GM19438 (cell line): ENCODE measurements around the gene SCO2.
A peak's percentile ranks its signal among the peaks of the same experiment; 100 is the strongest.

Experiments
- ATAC-seq: cut with Tn5 transposase; IDR thresholded peaks from one replicate; pipeline ENCODE4 v1.9.1; 2021; ENCODE audit warnings: low read depth; ENCODE audit not compliant: unreplicated experiment

Gene SCO2, protein sequence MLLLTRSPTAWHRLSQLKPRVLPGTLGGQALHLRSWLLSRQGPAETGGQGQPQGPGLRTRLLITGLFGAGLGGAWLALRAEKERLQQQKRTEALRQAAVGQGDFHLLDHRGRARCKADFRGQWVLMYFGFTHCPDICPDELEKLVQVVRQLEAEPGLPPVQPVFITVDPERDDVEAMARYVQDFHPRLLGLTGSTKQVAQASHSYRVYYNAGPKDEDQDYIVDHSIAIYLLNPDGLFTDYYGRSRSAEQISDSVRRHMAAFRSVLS

DNA sequence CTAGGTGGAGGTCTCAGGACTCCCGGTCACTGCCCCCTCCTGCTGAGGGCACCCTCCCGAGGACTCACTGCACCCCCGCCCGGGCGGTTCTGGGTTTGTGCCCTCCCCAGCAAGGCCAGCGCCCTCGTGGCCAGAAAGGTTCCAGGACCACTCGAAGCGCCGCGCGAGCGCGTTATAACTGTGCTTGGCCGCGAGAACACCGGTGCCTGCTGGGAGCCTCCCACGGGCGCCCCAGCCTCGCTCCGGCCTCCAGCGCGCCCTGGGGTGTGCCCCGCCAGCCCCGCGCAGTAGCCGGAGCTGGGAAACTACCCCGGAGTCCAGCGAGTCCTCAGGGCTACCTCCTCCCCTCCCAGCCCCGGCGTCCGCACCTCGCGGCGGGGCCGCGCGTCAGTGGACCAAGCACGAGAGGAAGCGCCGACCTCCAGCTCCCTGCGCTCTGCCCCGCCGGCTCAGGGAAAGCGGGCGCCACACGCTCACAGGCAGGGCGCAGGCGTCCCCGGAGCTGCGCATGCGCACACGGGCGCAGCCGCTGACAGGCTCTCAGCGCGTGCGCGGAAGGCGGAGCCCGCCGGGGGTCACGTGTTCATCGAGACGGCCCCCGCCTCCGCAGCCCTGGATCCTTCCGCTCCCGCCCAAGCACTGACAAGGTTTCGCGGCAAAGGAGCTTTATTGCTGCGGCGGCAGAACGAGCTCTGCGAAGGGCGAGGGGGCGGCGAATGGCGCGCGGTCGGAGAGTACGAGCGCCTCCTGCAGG is at the start of gene SCO2:
Gene SCO2, minus strand, starts transcription at position 495 of the 754 bp plus-strand sequence. CDS start 1,187 bp downstream, outside the sequence.
- peak; percentile 33 for ATAC-seq

DNA sequence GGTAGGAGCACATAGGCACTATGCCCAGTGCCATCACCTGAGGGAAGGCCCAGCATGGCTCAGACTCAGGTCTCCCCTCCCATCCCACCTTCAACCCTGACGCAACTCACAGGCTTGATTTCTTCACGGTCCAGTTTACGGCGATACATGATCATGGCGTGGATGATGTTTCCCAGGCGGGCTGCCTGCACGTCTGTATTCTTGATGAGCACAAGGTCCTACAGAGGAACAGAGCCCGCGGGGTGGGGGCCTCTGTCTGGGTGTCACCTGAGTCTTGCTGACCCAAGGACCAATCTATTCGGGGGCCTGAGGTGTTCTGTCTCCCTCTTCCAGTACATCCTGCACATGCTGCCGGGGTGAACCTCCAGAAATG is 49.0 kb upstream of the SCO2 start:
- no peak for ATAC-seq

DNA sequence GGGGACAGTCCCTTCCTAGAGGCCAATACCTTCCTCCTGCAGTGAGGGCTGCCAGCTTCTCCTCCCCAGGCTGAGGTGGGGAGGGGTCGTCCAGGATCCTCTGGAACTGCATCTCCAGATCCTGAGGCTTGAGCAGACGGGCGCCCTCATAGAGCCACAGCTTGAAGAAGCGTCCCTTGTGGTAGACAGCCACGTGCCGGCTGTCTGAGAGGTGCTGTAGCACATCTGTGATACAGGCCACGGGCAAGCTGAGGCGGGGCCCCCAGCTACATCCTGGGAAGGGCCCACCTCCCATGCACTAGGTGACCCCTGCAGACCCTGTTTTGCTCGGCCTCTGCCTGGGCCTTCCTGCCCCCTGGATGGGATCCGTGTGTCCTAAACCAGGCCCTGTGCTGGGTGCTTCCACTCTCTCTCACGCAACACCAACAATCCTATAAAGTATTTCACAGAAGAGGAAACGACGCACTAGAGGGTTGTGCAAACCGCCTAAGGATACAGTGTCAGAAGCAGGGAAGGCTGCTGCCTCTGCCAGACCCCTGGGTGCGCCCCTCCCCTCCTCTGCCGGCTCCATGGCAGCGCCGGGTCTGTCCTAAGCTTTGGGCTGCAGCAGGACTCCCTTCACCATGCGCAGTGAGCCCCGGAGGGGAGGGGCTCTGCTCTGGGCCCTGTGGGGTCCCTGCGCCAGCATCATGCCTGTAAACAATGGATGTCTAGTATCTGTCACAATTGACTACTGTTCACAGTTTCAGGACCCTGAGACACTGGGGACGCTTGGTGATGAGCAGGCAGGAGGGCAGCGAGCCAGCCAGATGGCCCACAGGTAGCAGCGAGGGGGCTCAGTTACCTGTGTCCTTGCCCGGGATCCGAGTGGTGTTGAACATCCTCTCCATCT is 48.3 kb upstream of the SCO2 start:
- no peak for ATAC-seq

DNA sequence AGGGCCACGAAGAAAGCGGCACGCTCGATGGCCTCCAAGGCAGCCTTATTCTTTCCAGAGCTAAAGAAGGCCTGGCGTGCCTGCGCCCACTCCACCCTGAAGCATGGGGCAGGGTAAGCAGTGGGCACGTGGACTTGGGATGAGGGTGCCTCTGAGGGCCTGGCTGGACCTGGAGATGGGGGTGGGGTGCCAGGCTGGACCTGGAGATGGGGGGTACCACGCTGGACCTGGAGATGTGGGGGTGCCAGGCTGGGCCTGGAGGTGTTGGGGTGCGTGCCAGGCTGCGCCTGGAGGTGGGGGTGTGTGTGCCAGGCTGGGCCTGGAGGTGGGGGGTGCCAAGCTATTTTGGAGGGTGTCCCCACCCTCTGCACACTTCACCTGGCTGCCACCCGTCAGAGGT is 47.6 kb upstream of the SCO2 start:
- no peak for ATAC-seq

DNA sequence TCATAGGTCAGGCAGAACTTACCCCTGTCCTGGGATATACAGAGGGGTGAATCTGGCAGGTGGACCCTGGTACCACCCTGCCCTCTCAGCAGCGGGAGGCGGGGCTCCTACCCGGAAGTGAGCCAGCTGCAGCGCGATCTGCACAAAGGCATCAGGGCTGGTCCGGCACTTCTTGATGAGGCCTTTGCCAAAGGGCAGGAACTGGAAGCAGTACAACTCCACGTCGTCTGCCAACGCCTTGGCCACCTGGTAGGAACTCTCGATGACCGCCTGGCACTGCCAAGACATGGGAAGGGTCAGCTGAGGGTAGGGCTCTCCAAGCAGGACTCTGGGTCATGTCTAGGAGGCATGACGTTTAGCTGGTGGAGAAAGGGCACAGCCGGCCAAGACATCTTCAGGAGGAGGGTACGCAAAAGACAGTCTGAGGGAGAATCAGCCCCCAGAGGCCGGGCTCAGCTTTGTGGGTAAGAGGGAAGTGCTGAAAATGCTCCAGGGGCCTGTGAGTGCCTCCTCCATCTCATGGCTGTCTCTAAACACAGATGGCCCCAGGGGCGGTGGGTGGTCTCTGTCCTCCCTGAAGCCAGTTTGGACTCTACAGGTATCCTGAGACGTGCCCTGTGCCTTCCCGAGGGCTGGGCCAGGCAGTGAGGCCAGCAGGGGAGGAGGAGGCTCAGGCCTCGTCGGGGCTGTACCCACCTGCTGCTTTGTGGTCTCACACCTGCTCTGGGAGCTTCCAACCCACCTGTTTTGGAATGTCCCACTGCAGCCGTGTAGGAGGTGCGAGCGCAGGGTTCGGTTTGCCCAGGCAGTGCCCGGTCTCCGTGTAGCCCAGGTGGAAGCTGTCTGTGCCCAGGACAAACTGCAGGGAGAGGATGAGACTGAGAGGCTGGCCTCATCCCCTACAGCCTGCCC is 46.1 kb upstream of the SCO2 start:
- ATAC-seq = no peak

DNA sequence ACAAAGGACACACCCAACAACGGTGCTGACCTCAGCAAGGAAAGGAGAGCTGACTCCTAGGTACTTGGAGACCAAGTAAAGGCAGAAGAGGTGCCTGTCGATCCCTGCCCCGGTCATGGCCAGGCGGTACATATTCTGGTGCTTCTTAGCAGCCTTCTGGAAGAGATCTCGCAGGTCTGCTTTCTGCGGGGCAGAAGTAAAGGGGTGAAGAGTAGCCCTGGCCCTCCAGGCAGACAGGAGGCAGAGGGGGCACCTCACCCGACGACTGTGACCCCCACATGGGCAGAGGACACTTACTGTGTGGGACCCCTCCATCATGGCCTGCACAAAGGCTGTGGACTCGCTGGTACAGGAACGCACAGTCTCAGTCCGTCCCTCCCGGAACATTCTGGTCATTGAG is 45.5 kb upstream of the SCO2 start:
- no peak for ATAC-seq

DNA sequence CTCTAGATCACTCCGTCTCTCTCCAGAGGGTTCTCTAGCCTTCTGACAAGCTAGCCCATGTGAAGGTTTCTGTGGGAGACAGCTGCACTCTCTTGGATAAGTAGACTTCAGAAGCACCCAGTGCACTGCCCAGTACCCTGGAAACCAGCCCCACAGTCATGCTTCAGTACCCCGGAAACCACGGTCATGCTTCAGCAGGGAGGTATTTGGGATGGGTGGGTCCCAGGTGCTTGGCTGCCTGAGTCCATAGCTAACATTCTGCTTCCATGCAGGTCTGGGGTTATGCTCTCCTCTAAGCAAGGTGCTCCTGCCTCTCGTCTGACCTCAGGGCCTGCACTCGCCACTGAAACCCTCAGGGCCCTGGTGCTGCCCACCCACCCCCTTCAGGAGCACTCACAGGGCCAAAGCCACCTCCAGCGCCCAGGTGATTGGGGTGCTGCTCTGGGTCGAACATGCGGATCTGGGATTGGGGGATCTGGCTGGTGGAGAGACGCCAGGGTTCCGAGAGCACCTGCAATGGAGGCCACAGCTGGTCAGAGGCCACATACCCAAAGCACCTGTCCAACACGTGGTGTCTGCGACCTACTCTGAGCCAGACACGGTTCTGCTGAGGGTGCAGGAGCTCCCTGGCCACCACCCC is 44.6 kb upstream of the SCO2 start:
- no peak for ATAC-seq

DNA sequence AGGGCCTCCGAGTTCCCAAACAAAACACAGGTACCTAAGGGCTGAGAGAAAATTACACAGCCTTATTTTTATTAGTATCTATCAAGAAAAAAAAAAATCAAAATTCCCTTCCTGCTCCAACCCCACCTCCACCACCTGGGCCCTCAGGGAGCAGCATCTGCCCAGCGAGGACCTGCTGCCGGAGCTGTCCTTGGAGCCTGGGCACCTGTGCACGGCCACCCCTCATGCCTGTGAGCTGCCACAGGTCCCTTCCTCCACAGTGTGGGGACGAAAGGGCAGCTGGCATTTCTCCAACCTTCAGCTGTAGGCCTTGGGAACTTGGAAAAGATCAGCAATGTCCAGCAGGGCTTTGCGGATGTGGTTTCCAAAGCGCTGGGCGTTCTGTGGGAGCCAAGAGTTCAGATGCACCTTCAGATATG is 43.7 kb upstream of the SCO2 start:
- ATAC-seq = no peak

DNA sequence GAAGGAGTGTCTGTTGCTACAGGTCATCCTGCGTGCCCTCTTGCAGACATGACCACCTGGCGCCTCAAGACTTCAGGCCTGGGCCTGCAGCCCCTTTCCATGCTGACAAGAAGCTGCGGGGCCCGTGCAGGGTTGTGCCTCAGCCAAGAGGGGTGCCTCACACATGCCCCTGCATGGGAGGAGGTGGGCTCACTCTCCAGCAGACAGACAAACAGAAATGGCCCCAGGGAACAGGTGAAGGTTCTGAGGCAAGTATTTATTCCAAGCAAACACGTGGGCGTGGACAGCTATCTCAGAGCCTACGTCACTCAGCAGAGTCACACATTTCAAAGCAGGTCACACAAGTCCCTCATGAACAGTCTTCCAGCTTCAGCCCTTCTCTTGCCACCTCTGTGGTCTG is 43.2 kb upstream of the SCO2 start:
- ATAC-seq = no peak

DNA sequence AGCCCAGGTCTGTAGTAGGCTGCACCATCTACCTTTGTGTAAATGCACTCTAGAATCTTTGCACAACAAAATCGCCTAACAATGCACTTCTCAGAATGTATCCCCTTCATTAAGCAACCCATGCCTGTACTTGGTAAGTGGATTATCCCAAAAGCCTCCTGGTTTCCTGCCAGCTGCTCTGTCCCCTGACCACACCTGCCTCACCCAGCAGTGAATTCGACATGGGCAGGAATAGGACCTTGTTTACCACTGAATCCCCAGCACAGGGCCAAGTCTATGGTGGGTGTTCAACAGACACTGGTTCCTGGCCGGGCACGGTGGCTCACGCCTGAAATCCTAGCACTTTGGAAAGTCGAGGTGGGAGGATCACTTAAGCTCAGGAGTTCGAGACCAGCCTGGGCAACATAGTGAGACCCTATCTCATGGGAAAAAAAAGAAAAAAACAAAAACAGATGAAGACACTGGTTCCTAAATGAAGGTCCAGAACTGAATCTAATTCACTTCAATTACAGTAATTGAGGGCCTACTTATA is 42.4 kb upstream of the SCO2 start:
- no peak for ATAC-seq

DNA sequence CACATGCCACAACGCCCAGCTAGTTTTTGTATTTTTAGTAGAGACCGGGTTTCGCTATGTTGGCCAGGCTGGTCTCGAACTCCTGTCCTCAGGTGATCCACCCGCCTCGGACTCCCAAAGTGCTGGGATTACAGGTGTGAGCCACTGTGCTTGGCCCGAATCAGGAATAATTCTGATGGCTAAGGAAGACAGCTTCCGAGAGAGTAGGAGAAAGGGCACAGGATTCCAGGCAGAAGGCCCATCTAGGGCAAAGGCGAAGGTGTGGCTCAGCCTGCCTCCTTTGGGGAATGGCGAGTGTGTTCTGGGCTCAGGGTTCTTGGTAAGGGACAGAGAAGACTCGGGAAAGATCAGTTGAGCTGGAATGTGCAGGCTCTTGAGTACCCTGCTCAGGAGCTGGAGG is 38.9 kb upstream of the SCO2 start:
- ATAC-seq = no peak

DNA sequence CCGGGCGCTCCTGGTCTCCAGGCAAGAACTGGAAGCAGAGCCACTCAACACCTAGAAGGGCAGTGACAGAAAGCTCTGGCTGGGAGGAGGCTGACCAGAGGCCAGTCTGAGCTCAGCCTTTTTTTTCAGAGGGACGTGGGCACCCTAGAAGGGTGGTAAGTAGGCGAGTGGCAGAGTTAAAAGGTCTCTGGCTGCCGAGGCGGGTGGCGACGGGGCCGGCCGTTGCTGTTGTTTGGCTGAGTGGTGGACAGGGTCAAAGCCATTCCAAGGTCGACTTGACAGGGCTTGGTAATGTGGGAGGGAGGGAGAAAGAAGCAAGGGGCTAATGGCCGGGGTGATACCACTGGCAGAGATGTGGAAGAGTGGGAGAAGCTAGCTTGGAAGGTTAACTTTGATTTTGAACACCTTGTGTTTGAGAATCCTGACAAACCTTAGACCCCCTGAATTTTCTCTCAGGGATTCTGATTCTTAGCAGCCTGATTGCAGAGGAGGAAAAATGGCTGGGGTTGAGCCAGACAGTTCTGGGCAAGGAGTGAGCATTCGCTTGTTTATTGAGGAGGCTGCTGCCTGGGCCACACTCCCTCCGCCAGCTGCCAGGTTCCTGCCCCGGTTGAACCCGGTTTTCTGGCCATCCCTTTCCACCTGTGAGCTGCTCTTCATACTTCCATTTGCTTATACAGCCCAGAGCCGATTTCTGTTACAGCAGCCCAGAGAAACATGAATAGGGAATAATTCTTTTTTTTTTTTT is 38.2 kb upstream of the SCO2 start:
- no peak for ATAC-seq

DNA sequence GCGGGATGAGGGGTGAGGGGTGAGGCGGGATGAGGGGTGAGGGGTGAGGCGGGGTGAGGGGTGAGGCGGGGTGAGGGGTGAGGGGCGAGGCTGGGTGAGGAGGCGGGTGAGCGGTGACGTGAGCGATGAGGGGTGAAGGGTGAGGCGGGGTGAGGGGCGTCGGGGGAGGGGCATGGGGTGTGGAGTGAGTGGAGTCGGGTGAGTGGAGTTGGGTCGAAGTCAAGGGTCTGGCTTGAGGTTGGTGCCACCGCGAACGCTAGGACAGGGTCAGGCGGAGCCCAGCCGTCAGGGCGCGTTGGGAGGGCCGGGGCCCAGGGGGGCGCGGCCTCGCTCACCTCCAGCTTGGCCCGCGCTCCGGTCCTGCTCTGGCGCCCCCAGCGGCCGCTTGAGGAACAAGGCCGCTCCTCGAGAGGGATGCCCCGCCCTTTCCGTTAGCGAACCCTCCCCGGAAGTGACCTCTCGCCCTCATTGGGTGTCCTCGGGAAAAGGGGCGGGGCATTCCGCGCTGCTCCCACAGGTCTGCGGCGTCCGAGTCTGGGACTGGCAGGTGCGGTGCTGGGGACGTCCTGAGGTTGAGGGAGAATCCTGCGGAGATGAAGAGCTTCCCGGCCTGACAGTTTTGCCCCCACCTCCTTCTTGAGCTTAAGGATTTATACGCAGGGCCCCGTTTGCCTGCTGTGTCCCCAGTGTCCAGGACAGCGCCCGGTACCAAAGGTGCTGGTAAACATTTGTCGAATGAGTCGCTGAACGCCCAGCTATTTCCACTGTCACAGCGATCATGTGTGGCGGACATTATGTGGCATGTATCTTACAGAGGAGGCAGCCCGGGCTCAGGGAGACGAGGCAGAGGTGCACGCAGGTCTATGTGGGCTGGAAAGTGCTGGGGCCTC is 37.4 kb upstream of the SCO2 start, which contains the start of gene SYCE3:
Gene SYCE3, minus strand, starts transcription at position 397 of the 890 bp plus-strand sequence. CDS start 6,514 bp downstream, outside the sequence.
- ATAC-seq = peak; percentile 85

DNA sequence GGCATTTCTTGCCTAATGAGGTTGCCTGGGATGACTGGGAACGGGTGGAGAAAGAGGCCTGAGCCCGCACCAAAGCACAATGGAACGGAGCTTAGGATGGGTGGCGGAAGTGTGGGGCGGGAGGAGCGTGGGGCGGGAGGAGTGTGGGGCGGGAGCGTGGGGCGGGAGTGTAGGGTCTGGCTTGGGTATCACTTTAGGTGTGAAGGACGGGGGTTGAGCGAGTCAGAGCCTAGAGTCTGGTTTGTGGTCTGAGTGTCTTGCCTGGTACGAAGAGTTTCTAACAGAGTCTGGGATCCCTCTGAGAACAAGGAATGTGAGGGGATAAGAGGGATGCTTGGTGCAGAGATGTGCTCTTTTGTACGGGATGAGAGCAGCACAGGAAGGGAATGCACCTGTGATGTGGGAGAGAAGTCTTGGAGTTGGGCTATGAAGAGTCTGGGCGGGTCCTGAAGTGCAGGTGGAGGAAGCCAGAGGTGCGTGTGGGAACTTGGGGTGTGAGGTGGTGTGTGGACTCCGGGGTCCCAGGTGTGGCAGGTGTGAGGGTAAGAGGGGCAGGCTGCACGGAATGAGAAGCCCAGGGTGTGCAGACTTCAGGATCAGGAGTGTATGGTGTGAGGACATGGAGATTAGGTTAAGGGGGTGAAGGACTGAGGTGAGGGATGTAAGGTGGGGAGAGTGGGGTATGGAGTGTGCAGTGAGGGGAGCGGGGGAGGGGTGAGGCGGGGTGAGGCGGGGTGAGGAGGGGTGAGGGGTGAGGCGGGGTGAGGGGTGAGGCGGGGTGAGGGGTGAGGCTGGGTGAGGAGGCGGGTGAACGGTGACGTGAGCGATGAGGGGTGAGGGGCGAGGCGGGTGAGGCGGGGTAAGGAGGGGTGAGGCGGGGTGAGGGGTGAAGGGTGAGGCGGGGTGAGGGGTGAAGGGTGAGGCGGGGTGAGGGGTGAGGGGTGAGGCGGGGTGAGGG is 36.3 kb upstream of the SCO2 start:
- ATAC-seq = no peak

DNA sequence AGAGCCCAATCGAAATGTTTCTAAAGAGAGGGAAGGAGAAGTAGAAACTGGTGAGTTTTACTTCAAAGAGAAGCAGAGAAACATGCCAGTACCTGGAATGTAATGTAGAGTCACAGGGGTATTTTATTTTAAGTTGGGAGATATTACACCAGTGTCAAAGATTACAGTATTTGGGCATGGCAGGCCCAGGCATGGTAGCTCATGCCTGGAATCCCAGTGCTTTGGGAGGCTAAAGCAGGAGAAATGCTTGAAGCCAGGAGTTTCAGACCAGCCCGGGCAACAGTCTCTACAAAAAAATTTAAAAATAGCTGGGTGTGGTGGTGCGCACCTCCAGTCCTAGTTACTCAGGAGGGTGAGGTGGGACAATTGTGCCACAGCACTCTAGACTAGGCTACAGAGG is 34.6 kb upstream of the SCO2 start:
- ATAC-seq = no peak

DNA sequence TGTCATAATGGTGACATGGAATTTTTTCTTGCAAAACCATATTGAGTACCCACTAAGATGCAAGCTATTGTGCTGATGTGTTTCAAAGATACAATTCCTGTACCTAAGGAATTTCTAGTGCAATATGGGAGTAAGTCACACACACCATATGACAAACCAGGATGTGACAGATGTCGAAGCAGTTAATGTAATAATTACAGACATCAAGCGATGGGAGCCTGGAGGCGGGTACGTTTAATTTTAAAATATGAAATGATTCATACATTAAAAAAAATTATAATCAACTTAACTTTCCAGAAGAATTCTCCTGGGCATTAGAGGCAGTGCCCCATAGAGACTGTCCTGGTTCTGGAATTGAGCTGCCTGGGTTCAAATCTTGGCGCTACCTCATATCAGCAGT is 31.3 kb upstream of the SCO2 start:
- no peak for ATAC-seq

DNA sequence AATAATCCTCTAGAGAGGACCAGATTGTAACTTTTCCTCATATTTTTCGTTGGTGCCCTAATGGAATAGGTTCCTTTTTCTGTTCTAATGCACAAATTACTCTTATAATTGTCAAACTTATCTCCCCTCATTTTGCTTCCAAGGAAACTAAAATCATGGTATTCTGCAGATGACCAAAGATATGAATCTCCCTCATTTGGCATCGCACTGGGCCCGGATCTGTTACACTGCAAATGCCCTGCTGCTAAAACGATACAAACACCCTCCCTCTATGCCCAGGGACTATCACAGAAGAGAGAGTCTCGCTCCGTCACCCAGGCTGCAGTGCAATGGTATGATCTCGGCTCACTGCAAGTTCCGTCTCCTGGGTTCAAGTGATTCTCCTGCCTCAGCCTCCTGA is 27.9 kb upstream of the SCO2 start:
- ATAC-seq = no peak
